NCI-H526 treated with DMSO at 0.1 percent for 48 hours (cell line): Measurements from ENCODE around the gene NGEF.
"Not testable (repeated sequence)": the region's sequence is repeated elsewhere in the genome, so short reads cannot be mapped to it uniquely, and the experiment has no call there.

Source experiments
- DNase-seq: peaks from one replicate; lab custom pipeline; 2025; lab: John Stamatoyannopoulos, UW

NGEF gene

DNA sequence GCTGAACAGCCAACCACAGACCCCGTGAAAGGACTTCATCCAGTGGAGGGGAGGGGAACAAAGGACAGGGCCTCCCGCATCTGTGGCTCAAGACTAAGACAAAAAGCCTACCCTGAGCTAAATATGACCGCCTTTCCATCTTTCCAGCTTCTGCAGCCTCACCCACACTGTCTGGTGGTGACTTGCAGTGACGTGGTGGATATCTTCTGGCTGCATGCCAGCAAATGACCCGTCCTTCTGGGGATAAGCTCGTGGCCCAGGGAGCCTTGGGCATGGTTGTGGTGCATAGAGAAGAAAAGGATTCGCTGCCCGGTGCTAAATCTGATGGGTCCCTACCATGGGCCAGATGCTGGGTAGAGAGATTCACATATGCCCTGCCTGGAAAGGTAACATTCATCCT, 8.7 kb upstream of the NGEF start:
- no peak for DNase-seq

DNA sequence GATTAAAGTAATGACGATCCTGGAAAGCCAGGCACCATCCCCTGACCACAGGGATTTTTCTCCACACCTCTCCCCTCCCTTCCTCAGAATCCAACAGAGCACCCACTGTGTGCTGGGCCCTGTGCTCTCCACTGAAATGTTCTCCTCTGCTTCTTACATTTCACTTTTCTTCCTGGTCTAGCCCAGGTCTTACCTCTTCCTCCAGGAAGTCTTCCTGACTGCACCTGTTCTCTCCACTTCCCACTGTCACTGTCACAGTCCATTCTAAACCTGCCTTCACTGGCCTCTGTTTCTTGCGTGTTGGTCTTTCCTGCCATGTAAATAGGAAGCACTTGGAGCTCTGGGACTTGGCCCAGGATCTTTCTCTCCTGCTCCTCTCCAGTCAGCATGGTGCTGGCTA, 7.4 kb upstream of the NGEF start:
- DNase-seq = no peak

DNA sequence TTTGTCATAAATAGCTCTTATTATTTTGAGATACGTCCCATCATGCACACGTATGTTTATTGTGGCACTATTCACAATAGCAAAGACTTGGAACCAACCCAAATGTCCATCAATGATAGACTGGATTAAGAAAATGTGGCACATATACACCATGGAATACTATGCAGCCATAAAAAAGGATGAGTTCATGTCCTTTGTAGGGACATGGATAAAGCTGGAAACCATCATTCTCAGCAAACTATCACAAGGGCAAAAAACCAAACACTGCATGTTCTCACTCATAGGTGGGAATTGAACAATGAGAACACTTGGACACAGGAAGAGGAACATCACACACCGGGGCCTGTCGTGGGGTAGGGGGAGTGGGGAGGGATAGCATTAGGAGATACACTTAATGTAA, 6.6 kb upstream of the NGEF start:
- not testable (repeated sequence) for DNase-seq

DNA sequence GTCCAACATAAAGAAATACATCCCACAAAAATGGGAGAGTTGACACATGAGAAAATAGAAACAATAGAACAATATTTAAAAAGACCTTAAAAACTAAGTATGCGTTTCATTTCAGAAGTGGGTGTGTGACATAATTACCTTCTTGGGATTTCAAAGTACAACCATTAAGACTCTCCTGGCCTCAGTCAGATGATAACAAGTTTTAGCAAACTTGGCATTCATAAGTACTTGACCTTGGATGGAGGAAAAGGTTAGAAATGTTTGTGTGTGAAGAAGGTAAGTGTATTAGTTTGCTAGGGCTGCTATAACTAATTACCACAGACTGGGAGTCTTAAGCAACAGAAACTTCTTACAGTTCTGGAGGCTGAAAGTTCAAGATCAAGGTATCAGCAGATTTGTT, 4.9 kb upstream of the NGEF start:
- no peak for DNase-seq

DNA sequence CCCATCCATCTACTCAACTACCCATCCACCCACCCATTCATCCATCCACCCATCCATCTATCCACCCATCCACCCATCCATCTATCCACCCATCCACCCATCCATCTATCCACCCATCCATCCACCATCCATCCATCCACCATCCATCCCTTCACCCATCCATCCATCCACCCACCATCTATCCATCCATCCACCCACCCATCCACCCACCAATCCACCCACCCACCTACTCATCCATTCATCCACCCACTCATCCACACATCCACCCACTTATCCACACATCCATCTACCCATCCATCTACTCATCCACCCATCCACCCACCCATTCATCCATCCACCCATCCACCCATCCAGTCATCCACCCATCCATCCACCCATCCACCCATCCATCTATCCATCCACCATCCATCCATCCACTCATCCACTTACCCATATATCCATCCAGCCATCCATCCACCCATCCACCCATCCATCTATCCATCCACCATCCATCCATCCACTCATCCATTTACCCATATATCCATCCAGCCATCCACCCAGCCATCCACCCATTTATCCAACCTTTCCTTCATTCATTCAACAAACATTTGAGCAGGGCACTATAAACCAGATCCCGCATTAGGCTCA, 2.1 kb upstream of the NGEF start:
- DNase-seq = no peak

DNA sequence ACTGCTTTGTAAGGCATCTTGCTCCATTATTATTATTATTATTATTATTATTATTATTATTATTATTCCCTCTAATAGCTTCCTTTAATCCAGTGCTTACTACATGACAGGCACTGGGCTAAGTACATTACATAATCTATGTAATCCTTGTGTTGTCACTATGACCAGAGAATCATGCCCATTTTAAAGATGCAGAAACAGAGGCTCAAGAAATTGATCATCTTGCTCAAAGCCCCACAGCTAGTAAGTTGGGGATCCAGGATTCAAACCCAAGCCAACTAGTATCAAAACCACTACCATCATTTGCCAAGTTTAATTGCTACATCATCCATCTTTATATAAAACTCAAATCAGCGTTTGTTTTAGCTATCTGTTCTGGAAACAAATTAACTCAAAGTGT, 594 bp upstream of the NGEF start:
- no peak for DNase-seq

DNA sequence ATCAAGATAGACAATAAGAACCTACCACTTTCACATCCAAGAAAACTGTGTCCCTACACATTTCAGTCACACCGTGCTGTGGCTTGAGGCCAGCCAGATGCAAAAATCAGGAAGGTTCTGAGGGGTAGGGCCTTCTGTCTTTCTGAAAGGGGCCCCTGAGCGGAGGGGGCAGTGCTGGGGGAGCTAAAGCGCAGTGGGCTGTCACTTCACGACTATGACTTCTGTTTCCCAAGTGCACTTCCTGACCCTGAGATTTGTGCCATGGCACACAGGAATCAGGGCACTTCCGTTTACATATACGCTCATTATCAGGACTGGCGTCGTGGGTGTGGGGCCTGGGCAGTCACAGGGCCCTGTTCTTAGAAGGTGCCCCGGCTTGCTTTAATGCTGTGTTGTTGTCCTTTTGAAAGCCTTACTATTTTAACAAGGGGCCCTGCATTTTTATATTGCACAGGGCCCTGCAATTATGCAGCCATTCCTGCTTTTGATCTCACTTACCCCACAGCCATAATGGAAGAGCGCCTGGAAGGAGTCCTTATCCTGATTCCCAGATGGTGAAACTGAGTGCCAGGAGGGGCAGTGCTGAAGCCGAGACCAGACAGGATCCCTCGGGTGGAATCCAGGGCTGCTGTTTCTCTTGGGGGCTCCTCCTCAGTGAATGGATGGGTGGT, 620 bp downstream of the NGEF start:
- no peak for DNase-seq

DNA sequence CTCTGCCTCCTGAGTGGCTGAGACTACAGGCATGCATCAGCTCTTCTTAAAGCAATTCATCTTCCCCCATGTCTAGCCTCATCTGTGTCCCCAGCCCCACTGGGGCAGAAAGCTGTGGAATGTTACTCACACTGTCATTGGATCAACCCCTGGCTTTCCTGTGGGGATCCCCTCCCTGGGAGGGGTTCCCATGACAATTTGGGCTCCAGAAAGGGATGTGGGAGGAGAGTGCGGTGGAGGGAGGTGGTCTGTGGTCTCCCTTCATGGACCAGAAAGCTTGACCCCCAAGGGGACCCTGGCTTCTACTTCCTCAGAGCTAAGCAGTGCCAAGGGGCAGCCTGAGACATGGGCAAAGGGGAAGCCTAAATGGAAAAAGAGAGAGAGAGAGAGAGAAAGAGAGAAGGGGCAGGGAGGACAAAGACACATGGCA, 1.3 kb downstream of the NGEF start:
- no peak for DNase-seq

DNA sequence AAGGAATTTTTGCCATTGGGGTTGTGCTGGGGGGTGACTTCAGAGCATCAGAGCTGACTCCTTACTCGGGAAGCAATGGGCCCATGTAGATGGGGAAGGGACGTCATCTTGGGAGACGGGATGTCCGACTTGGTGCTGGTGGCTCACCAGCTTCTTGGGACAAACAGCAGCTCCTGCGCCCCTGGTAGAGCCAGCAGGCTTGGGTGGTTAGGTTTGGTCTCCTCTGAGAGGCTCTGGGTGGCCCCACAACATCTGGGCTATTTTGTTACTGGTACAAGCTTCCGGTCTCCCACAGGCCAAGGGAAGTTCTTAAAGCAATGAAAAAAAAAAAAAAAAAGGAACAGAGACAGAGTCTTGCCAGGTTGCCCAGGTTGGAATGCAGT, 1.8 kb downstream of the NGEF start:
- no peak for DNase-seq

DNA sequence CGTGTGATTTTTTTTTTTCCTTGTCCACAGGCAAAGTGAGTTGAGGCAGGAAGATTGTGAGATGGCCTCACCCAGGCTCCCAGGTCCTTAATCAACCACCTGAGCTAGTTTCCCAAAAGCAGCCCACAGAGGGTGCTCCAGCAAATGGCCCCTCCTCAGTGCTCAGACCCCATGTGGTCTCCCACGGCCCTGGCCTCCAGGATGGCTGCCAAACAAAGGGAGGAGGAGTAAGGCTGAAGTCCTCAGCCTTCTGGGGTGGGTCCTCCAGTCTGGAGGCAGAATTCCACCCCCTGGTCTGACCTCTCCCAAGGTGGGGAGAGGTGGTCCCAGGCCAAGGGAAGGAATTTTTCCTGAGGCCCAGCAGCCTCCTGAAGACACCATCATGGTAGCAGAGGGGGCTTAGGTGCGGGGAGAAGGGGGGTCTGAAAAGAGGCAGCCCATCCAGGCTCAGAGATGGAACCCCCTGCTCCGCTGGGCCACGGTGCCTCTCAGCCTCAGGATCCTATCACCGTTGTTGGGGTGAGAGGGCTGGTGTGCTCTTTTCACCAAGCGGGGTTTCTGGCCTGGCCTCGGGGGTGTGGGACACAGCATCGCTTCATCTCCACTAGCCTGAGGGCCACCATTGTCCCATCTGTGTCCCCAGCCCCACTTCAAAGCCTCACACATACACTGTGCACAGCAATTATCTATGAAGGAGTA, 2.3 kb downstream of the NGEF start:
- DNase-seq = no peak

DNA sequence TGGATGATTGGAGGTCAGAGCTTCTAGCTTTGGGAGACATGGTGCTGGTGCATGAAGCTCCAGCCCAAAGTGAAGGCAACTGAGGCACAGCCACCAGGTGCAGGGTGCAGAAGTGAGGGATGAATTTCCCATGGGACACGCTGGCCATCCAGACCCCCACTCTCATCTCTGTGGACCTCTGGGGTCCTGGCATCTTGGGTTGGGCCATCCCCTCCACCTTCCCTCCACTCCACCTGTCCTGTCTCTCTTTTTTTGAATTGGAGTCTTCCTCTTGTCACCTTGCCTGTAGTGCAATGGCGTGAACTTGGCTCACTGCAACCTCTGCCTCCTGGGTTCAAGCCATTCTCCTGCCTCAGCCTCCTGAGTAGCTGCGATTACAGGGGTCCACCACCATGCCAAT, 3.4 kb downstream of the NGEF start:
- no peak for DNase-seq

DNA sequence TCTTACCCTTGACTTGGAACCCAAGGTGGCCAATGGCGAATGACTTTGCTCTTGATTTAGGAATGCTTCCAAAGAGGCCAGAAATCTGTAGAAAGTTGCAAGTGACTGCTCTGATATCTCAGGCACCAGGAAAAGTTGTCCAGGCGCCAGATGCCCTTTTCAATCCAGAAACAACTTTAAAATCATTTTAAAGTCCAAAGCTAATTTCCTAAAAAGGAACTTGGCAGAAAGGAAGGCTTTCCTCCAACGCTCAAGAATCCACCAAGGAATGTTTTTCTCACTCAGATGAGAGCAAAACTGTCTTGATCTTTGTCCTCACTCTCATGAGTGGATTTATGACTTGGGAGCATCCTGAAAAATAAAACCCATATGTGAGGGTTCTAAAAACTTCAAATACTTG, 5.3 kb downstream of the NGEF start:
- no peak for DNase-seq

DNA sequence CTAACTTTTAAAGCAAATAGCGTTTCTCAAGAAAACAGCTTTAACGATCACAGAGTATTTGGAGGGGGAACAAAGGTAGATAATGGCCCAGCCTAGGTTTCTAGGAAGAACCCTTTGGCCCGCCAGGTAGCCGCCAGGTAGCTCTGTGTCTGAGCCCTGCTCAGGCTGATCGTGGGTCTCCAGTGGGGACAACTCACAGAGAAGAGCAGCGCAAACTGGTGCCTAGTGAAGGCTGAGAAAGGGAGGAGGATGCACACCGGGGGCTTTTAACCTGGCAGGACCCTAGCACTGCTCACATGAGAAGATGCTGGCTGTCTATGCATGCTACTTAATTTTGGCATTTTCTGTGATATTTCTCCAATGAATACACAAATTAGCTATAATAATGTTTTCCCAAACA, 5.8 kb downstream of the NGEF start:
- no peak for DNase-seq

DNA sequence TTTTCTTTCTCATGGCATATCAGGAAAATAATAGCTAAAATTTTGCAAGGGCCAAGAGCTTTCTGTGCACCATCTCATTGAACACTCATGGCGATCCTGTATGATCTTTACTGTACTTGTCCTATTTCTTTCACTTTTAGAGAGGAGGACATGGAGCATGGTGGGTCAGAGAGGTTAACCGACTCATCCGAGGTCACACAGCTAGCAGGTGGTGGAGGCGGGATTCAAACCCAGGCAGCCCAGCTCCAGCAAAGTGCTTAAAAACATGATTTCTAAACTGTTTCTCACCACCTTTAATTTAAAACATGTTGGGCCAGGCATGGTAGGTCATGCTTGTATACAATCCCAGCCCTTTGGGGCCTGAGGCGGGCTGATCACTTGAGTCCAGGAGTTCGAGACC, 6.4 kb downstream of the NGEF start:
- no peak for DNase-seq

DNA sequence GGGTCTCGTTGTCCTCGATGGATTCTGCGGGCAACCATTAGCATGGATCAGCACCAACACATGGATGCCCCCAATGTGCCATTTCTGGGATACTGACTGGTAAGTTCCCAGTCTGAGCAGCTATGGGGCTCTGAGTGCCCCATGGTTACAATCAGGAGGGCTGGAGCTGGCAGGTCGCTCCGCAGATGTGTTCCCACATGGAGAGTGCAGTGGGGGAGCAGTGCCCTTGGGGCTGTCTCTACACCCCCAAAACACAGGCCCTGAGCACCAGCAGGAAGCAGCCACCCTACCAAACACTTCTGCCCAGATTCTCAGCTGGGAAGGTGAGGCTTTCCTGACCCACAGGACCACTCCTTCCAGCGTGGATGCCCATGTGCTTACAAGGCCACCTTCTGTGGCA, 8.0 kb downstream of the NGEF start:
- DNase-seq = no peak

DNA sequence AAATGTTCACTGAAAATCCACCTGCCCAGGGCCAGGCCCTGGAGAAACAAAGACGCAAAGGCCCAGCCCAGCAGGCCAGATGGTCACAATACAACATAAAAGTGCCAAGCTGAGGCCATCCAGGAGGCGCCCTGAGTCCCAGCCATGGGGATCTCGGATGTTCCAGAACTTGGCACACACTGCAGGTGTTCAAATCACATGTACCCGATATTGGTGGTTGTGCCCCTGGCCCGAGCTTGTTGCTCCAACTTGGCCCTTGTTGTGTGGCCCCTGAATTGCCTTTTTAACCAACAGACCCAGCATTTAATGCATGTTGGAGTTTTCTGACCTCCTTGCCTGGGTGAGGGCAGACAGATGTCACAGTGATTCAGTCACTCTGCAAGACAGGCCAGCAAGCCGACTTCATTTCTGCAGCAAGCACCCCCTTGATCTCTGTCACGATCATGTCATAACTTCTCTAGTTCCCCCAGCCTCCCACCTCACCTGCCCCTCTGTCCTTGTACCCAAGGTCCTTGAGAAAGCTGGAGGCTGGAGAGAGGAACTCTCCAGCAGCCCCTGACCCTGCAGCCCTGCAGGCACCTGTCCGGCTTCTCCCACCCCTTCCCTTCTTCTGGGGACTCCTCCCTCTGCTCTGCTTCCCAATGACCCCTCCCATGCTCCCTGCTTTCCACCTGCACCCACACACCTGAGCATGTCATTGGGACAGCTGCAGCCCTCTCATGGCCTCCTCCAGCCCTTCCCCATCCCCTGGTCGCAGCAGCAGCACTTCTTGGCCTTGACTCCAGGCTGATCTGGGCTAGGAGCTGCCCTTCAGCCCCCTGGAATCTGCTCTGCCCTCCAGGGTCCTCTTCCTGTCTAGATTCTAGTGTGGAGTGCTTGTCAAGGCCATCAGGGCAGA, 9.1 kb downstream of the NGEF start:
- DNase-seq = no peak

DNA sequence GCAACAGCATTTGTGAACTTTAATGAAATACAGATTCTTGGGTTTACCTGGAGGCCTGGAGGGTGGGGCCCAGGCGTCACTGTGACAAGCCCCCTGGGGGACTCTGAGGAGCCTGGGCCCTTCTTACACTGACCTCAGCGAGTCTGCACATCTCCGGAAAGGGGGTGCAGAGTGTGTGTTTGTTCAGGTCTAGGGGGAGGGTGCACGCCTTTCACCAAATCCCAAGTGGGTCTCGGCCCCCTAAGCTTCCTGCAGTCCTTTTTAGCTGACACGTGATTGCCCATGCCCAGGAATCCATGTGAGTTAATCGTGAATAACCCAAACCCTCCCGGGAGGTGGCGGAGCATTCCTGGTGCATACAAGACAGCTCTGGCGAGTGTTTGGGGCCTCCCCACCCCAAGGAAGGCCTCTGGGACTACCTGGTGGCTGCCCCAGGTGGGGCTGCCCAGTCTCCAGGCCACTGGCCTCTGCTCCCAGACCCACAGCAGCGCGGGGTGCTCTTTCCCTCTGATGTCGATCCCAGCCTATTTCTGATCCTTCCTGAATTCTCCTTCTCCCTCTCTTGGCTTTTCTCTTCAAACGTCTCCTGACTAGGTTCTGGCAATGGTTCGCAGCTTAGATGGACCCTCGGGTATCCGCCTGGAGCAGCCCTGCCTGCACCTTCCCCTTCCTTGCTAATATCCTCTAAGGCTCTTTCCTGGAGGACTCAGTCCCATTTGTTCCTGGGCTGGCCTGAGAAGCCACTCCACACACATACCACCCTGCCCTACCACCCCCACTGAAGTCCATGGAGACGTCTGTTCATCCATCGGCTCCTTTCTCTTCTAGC, 10.0 kb downstream of the NGEF start:
- DNase-seq = no peak

DNA sequence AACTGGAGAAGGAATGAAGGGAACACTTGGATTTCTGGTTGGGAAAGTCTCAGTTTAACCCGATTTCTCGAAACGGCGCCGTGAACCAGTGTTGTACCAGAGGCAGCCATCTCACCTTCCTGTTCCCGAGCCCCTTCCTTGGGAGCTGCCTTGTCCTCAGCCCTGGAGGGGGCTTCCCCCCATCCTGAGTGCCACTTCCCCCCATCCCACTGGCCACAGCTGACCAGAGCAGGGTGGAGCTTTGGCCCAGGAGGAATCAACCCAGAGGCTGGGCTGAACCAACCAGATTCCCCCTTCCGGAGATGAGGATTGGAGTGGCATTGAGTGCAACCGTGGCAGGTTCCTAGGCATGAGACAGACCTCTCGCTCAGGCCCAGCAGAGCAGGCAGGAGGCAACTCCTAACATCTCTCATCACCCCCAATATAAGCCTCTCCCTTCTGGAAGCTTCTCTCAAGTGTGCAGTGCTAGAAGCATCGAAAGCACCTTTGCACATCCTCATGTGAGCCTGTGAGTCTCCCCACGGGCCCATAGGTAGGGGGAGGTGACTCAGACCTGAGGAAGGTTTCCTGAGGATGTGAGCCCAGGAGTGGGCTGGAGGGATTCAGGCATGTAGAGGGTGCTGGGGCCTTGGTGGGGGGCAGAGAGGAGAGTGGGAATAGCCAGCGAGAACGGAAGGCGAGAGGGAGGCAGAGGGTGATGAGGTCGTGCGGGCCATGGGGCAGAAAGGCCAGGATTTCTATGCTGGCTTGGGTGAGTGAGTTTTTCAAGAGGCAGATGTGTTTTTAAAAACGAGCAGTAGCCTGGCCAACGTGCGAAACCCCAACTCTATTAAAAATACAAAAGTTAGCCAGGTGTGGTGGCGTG, 11.9 kb downstream of the NGEF start:
- DNase-seq = no peak

DNA sequence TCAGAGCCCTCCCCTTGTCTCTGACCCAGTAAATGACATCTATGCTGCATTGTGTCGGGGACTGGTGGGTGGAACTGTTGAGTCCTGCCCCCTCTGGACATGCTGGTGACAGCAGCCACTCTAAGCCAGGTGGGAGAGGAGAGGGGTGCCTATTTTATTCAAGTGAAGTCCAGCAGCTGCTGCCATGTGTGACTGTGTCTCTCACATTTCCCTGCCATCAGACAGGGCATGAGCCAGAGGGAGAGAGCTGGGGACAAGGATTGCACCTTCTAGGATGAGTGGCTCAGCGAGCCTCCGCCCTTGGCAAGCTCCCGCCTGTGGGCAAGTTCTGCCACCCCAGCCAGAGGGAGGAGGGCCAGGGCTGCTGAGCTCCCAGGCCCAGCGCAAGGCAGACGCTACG, 13.7 kb downstream of the NGEF start:
- no peak for DNase-seq

DNA sequence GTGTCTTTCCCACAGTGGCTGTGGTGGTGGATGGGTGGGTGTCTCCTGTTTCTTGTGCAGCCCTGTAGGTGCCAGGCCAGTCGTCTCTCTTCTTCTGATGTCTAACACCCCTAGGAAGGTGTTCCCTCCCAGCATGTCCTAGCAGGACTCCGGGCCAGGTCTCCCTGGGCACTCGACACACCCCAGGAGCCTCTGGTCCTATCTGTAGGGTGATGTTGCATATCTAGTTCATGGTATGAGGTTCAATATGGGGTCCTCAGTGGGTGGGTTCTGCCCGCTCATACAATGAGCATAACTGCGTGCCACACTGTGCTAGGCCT, 14.4 kb downstream of the NGEF start:
- no peak for DNase-seq
